ENCODE measurements around the gene CROCC2. TPM values are rescaled to one million over a fixed set of nuclear protein-coding genes. Genes with fewer than 3 reads are reported as not detected.

Gene CROCC2
- total RNA-seq, 2 donors from 2014 or later: not detected

- Histone ChIP-seq H3K9me3 (no peaks in the 10 kb centered on the region), H3K4me3 (no peak overlapping the region), H3K4me1 (ENCODE audit: control insufficient read depth in 1 of 2, low read depth in 2 of 2) (peaks cover 2 to 13% of the 10 kb centered on the region in 2 donors), H3K27ac (no peak overlapping the region), H3K36me3 (no peaks in the 10 kb centered on the region), H3K27me3 (replicated peaks; ENCODE audit: insufficient read depth) (no peaks in the 10 kb centered on the region)
- ATAC-seq (ENCODE audit: insufficient number of reproducible peaks, low FRiP score, low read depth): no peak
- no peak for TF ChIP-seq CTCF (IDR thresholded peaks at IDR 0.05)
- no peak for DNase-seq (ENCODE audit: low spot score)
These were observed 51.7 kb downstream of the CROCC2 start for GRCh38 chr2:240957656-240958365.

- H3K27ac ChIP-seq: no peak overlapping the region
These were observed 52.5 kb downstream of the CROCC2 start for GRCh38 chr2:240958366-240959213.

GRCh38 chr2:240959214-240959940 is 53.2 kb downstream of the CROCC2 start:
- no peak for ATAC-seq (ENCODE audit: insufficient number of reproducible peaks, low FRiP score, low read depth)
- Histone ChIP-seq H3K27ac (no peak overlapping the region), H3K36me3 (no peaks in the 10 kb centered on the region), H3K4me3 (no peak overlapping the region), H3K27me3 (replicated peaks; ENCODE audit: insufficient read depth) (no peaks in the 10 kb centered on the region), H3K9me3 (no peaks in the 10 kb centered on the region), H3K4me1 (ENCODE audit: control insufficient read depth in 1 of 2, low read depth in 2 of 2) (peaks cover 2 to 13% of the 10 kb centered on the region in 2 donors)
- DNase-seq (ENCODE audit: low spot score): no peak
- no peak for TF ChIP-seq CTCF (IDR thresholded peaks at IDR 0.05)

More at GRCh38 chr2:240958366-240959213, 52.5 kb downstream of the CROCC2 start:
- Histone ChIP-seq H3K36me3 (no peaks in the 10 kb centered on the region), H3K27me3 (replicated peaks; ENCODE audit: insufficient read depth) (no peaks in the 10 kb centered on the region), H3K9me3 (no peaks in the 10 kb centered on the region), H3K4me1 (ENCODE audit: control insufficient read depth in 1 of 2, low read depth in 2 of 2) (peaks cover 2 to 13% of the 10 kb centered on the region in 2 donors), H3K4me3 (no peak overlapping the region)
- ATAC-seq (ENCODE audit: insufficient number of reproducible peaks, low FRiP score, low read depth) (no peak), DNase-seq (ENCODE audit: low spot score) (no peak)
- no peak for TF ChIP-seq CTCF (IDR thresholded peaks at IDR 0.05)

DNA sequence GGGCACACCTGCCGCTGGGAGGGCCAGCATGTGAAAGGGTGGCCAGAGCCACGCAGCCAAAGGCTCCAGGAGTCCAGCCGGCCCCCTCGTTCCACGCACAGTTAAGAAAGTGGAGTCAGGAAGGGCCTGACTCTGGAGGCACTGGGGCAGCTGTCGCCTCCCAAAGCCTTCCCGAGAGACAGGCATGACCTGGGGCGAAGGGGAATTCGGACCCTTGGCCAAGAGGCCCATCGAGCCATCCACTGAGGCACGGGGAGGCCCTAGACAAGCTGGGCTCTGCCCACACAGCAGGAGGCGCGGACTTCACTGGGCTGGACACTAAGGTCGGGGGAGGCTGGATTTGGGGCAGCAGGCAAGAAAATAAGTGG is 53.8 kb downstream of the CROCC2 start:
- Histone ChIP-seq H3K9me3 (no peaks in the 10 kb centered on the region), H3K27ac (no peak overlapping the region), H3K27me3 (replicated peaks; ENCODE audit: insufficient read depth) (no peaks in the 10 kb centered on the region), H3K4me3 (no peak overlapping the region), H3K36me3 (no peaks in the 10 kb centered on the region), H3K4me1 (ENCODE audit: control insufficient read depth in 1 of 2, low read depth in 2 of 2) (peaks cover 2 to 13% of the 10 kb centered on the region in 2 donors)
- no peak for TF ChIP-seq CTCF (IDR thresholded peaks at IDR 0.05)
- no peak for DNase-seq (ENCODE audit: low spot score)
- no peak for ATAC-seq (ENCODE audit: insufficient number of reproducible peaks, low FRiP score, low read depth)
